ENCODE results near the gene UCHL1.

GRCh38 chr4:41285202-41285863, 28.6 kb downstream of the UCHL1 start:
- TF ChIP-seq CTCF (IDR thresholded peaks at IDR 0.05; ENCODE audit: low read depth, low read length): no peak
- TF ChIP-seq EZH2phosphoT487 (IDR thresholded peaks at IDR 0.05; ENCODE audit: low read depth): no peak
